Measurements from ENCODE around the gene TBX4.

Gene TBX4

DNA sequence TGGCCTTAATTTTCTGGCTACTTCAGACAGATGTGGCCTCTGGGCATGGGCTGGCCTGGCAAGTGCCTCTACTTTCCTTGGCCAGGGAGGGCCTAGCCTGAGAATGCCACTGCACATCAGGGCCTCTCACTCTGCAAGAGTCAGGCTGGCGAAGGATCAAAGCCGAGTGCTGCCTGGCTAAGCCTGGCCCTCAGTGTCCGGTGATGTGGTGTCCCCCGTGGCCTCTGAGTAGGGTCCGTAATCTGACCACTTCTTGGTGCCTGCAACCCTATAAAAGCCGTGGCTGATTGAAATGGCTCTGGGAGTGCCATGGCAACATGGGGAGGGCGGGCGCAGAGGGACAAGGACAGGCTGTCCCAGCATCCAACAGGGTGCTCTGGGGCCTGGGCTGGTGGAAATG, 30.2 kb downstream of the TBX4 start:
- Mint-ChIP-seq H3K27ac (no peak overlapping the region), H3K4me1 (ENCODE audit: low read depth) (no peaks in the 10 kb centered on the region), H3K4me3 (no peak overlapping the region), H3K27me3 (ENCODE audit: low read depth) (no peaks in the 10 kb centered on the region), H3K9me3 (no peaks in the 10 kb centered on the region), H3K36me3 (ENCODE audit: low read depth) (no peaks in the 10 kb centered on the region)

DNA sequence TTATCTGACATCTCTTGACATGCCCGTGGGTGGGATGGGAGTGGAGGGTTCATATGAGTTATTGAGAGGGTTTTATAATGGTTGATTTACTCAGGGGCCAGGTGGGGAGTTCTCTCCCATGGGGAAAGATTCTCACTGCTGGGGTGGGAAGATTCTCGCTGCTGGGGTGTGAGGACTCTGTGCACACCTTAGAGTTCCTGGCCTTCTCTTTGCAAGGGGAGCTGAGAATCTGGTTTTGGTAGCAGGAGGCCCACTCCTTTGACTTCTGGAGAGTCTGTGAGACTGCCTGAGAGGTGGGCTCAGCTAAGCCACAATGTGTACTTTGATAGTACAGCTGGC, 31.5 kb downstream of the TBX4 start:
- no peaks in the 10 kb centered on the region for H3K4me1 Mint-ChIP-seq (ENCODE audit: low read depth)
- H3K27ac Mint-ChIP-seq: no peak overlapping the region
- H3K4me3 Mint-ChIP-seq: no peak overlapping the region
- H3K27me3 Mint-ChIP-seq (ENCODE audit: low read depth): no peaks in the 10 kb centered on the region
- H3K36me3 Mint-ChIP-seq (ENCODE audit: low read depth): no peaks in the 10 kb centered on the region
- no peaks in the 10 kb centered on the region for H3K9me3 Mint-ChIP-seq

DNA sequence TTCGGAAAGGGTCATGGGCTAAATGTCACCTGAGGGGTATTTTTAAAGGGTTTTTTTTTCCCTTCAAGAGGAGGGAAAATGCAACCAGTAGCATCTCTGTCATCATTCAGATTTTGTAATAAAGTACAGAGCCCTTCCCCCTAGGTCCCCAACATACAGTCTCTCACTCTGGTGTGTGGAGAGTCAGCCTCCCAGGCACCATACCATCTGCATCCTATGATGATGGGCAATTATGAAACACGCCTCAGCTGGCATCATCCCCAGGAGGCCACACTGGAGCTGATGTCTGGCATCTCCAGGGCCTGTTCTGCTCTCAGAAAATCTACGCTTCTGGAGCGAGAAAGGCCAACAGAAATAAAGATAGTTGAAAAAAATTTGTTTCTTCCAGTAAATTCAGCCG, 32.0 kb downstream of the TBX4 start:
- Mint-ChIP-seq H3K27ac (no peak overlapping the region), H3K9me3 (no peaks in the 10 kb centered on the region), H3K4me3 (no peak overlapping the region), H3K36me3 (ENCODE audit: low read depth) (no peaks in the 10 kb centered on the region), H3K4me1 (ENCODE audit: low read depth) (no peaks in the 10 kb centered on the region), H3K27me3 (ENCODE audit: low read depth) (no peaks in the 10 kb centered on the region)

DNA sequence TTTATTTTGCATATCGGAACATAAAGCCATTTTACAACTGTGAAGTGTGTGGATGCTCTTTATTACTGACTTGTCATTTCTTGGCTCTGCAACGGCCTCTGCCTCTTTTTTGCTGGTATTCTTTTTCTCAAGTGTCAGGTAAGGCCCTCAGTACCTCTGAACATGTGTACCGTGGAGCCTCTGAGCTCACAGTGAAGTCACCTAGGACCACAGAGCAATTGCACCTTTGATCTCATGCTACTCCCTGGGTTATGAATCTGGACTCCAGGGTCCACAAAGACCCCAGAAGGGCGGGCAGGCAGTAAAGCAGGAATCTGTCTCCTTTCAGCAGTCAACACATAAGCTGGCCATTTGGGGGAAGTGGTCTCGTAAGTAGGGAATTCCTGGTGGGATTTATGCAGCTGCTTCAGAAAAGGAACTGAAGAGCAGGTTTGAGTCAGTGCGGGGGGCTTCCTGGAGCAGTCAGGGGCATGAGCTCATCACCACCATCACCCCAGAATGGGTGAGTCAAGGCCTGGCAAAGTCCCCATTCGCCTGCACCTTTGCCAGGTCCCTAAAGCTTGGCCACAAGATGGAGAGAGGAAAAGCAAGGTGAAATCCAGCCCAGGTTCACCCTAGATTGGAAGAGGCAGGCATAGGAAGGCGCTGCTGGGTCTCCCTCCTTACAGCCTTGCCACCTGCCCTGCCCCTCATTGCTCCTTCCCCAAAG, 33.0 kb downstream of the TBX4 start:
- Mint-ChIP-seq H3K36me3 (ENCODE audit: low read depth) (no peaks in the 10 kb centered on the region), H3K9me3 (no peaks in the 10 kb centered on the region), H3K4me1 (ENCODE audit: low read depth) (no peaks in the 10 kb centered on the region), H3K4me3 (no peak overlapping the region), H3K27ac (no peak overlapping the region), H3K27me3 (ENCODE audit: low read depth) (no peaks in the 10 kb centered on the region)

DNA sequence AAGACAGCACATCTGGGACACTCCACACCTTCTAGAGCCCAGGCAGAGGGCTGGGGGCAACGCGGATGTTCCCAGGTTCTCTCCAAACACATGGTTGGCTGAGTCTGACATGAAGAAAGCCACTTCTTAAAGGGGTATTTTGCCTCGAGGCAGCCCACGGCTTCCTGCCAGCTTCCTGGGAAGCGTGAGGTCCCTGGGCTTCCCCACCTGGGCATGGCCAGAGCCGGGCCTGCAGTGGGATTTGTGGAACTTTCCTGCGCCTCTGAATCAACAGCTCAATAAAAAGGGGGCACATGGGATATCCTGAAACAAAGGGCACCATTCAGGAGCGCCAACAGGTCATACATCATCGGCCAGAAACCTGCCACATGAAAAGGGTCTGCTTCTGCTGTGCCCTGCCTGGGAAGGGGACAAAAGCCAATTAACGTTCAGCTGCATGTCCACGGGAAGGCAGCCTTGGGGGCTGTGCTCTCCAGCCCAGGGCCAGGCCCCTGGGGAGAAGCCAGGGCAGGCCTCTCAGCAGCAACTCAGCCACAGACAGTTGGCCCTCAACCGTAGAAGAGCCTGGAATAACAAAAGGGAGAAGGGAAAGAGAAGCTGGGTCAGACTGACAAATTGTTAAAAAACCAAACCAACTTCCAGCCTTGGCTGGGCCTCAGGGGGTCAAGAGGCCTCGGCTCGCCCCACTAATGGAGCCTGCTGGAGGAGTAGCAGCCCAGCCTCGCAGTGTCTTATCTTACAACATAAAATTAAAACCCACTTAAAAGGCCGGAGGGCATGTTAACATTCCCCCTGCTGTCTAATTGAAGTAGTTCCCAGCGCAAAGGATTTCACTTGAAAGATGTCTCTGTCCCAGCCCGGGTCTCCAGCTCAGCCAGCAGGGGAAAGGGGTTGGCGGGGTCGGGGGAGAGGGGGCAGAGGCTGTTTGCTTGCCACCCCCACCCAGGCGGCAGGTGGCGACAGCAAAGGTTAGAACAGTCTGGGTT, 34.2 kb downstream of the TBX4 start:
- no peak overlapping the region for H3K27ac Mint-ChIP-seq
- no peaks in the 10 kb centered on the region for H3K4me1 Mint-ChIP-seq (ENCODE audit: low read depth)
- no peak overlapping the region for H3K4me3 Mint-ChIP-seq
- H3K27me3 Mint-ChIP-seq (ENCODE audit: low read depth): no peaks in the 10 kb centered on the region
- H3K9me3 Mint-ChIP-seq: no peaks in the 10 kb centered on the region
- no peaks in the 10 kb centered on the region for H3K36me3 Mint-ChIP-seq (ENCODE audit: low read depth)

DNA sequence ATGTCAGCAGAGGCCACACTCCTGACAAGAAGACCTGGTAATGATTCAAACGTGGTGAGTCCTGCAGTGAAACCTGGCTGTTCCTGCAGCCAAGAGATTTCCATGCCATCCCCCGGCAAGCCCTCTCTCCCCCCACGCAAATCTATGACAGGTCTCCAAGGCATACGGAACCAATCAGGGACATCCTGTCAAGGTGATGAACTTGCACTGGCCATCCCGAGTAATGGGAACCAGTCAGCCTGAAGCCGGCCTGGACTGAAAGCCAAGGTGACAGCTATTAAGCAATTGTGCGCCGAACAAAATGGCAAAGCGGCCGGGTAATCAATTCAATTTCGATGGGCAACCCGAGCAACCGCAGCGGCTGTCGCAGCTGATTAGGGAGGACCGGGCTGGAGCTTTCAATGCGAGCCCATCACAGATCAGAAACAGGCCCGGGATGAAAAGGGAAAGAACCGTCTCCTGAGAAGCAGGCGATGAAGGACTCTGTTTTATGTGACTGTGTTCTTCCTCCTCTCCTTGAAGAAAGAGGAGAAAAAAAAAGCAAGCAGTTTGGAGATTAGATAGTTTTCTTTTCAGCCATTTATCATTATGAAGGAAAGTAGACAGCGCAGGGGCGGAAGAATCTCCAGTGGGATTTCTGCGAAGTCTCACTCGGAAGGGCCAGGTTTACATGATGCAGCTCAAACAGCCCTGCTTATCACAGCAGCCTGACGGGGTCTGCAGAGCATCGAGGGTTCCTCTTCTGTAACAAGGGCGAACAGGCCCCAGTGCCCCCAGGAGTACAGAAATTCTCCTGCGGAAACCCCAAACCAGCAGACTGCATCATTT, 35.2 kb downstream of the TBX4 start:
- no peak overlapping the region for H3K4me3 Mint-ChIP-seq
- H3K36me3 Mint-ChIP-seq (ENCODE audit: low read depth): no peaks in the 10 kb centered on the region
- H3K4me1 Mint-ChIP-seq (ENCODE audit: low read depth): no peaks in the 10 kb centered on the region
- no peaks in the 10 kb centered on the region for H3K9me3 Mint-ChIP-seq
- H3K27ac Mint-ChIP-seq: no peak overlapping the region
- peaks cover 3% of the 10 kb centered on the region for H3K27me3 Mint-ChIP-seq (ENCODE audit: low read depth)

DNA sequence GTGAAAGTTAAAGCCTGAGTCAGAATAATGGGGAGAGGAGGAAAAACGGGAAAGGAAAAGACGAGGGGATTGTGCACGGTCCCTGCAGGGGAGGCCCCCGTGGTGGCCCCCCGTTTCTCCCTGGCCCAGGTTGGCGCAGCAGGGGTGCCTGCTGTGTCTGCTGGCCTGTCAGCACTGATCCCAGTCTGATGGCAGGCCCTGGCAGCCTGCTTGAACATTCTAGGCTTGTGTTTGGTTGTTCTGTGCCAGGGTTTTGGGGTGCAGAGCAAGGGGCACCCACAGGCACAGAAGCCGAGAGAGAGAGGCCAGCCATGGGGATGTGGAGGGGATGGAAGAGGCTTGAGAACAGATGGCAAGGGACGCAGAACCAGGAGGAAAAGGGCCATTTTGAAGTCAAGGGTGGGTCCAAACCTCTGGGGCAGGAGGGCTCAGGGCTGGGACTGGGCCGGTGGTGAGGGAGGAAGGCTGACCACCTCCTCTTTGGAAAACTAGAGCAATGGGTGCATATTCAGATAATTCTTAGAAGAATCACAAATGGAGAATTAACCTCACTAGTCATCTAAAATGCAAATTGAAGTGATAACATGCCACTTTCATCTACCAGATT, 35.9 kb downstream of the TBX4 start:
- no peaks in the 10 kb centered on the region for H3K4me1 Mint-ChIP-seq (ENCODE audit: low read depth)
- H3K36me3 Mint-ChIP-seq (ENCODE audit: low read depth): no peaks in the 10 kb centered on the region
- H3K9me3 Mint-ChIP-seq: no peaks in the 10 kb centered on the region
- peaks cover 3% of the 10 kb centered on the region for H3K27me3 Mint-ChIP-seq (ENCODE audit: low read depth)
- H3K4me3 Mint-ChIP-seq: no peak overlapping the region
- no peak overlapping the region for H3K27ac Mint-ChIP-seq

DNA sequence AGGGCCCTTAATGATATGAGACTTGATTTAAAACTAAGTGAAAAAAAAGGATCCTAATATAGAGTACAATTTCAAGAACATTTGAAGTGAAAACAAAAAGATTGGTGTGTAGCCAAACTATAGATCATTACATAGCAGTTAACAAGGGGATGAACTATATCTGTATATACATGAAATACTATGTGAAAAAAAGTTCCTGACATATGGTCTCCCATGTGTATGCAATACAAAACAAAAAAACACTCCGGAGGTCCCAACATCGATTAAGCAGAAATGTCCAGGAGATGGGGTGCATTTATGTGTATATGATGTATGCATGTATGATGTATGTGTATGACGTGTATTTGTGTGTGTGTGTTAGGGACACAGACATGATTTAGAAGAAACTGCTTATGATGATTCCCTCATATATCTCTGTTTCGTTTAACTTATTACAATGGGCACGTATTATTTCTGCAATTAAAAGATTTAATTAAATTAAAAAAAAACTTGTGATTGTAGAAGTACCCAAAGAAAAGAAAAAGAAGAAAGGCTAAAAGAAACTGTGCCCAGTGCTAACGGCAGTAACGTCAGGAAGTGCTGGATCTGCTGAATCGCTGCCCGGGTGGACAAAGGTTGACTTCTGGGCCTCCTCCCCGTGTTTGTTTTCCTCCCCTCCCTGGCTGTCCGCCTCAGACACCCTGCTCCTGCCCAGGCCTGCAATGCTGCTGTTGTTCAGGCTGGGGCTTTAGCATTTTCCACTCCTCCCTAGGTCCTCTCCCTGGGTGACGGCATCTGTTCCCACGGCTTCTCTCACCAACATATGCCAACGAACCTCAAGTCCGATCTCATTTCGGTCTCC, 36.9 kb downstream of the TBX4 start:
- Mint-ChIP-seq H3K4me1 (ENCODE audit: low read depth) (no peaks in the 10 kb centered on the region), H3K27me3 (ENCODE audit: low read depth) (peaks cover 3% of the 10 kb centered on the region), H3K4me3 (no peak overlapping the region), H3K27ac (no peak overlapping the region), H3K36me3 (ENCODE audit: low read depth) (no peaks in the 10 kb centered on the region), H3K9me3 (no peaks in the 10 kb centered on the region)

DNA sequence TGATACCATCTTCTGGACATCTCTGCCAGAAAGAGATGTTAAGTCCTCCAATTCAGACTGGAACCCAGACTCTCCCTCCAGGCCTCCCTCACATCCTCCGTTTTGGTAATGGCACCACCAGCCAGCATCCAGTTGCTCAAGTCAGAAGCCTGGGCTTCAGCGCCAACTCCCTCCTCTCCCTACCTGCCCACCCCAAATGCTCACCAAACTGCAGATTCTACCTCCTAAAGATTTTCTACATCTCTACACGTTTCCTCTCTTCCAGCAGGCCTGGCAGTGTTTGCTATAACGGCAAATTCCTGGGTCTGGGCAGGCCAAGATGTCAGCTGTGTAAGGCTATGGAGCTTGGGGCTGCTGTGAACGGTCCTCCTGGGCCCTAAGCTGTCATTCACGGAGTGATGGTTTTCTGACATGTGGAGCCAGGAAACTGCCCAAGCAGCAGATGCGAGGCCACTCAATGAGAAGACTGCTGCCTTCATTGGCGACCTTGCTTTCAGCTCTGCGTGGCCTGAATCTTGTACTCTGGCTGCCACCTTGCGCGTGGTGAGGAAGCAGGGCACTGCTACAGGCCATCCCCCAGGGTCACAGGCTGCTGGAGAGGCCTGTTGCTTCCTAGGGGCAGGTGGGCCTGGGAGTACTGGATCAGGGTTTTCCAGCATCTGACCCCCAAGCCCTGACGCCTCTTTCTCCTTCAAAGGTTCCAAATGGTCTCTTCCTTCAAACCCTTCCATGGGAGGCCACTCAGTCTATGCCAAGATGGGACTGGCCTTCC, 37.7 kb downstream of the TBX4 start:
- H3K9me3 Mint-ChIP-seq: no peaks in the 10 kb centered on the region
- no peak overlapping the region for H3K27ac Mint-ChIP-seq
- no peaks in the 10 kb centered on the region for H3K36me3 Mint-ChIP-seq (ENCODE audit: low read depth)
- H3K27me3 Mint-ChIP-seq (ENCODE audit: low read depth): peaks cover 3% of the 10 kb centered on the region
- no peak overlapping the region for H3K4me3 Mint-ChIP-seq
- H3K4me1 Mint-ChIP-seq (ENCODE audit: low read depth): no peaks in the 10 kb centered on the region

DNA sequence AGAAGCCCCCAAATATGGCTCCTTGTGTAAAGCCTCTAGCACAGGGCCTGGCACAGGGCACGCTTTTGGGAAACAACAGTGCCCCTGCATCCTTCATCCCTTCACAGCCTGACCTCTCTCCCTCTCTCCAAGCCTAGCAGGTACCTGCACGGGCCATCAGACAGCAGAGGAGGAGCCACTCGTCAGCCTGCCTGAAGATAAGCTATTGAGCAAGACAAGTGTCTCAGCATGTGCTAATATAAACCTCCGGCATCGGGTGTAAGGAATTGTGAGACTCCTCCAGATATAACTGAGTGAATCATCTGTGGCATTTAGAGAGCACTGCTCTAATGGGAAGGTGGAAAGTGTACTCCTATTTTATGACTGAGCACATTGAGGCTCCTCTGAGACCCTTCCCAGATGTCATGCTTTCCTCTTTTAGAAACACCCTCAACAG, 38.3 kb downstream of the TBX4 start:
- Mint-ChIP-seq H3K36me3 (ENCODE audit: low read depth) (no peaks in the 10 kb centered on the region), H3K27ac (no peak overlapping the region), H3K27me3 (ENCODE audit: low read depth) (peaks cover 5% of the 10 kb centered on the region), H3K9me3 (no peaks in the 10 kb centered on the region), H3K4me3 (no peak overlapping the region), H3K4me1 (ENCODE audit: low read depth) (peaks cover 2% of the 10 kb centered on the region)

DNA sequence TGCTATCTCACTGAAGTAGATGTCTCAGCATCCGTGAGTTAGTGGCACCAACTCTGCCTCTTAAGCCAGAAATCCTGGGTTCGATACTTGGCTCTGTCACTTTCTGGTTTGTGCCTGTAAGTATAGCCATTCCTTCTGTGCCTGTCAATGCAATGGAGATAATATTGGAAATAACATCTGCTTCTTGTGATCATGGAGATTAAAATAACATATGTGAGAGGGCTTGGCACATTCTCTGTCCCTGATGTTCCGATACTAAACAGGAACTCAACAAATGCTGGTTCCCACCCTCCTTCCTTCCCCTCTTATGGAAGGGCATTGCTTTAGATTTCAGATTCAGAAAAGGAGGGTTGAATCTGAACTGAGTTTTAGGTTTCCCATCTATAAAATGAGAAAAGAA, 39.8 kb downstream of the TBX4 start:
- H3K27ac Mint-ChIP-seq: no peak overlapping the region
- no peak overlapping the region for H3K4me3 Mint-ChIP-seq

DNA sequence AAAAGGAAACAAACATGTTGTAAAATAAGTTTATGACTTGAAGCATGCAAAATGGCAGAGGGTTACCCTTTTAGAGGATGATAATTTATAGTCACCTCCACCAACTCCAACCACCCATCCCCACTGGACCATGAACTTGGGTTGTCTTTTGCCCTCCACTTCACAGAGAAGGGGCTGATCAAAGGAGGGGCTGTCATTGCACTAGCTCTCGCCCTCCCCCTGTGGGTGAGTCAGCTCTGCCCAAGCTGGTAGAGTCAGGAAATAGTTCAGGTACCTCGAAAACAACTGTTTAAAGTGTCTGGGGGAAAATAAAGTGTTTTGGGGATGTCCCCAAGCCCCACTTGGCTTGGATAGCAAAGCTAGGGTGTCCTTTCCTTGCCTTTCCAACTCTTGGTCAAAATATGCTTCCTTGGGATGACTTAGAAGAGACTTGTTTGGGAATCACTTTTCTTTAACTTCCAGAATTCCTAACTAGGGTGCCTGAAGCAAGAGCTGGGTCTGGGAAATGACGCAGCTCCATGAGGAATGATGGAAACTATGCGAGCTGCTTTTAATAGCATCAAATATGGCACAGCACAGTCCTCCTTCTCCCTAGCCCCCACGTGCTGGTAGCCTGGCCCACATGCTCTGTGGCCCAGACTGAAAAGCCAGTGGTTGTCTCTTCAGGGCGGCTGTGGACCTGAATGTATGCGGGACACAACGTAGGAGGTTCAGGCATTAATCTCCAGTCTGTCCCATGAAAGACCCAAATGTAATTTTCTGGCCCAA, 40.7 kb downstream of the TBX4 start:
- H3K9me3 Mint-ChIP-seq: no peaks in the 10 kb centered on the region
- no peaks in the 10 kb centered on the region for H3K36me3 Mint-ChIP-seq (ENCODE audit: low read depth)
- no peak overlapping the region for H3K27ac Mint-ChIP-seq
- no peak overlapping the region for H3K4me3 Mint-ChIP-seq
- H3K27me3 Mint-ChIP-seq (ENCODE audit: low read depth): peaks cover 10% of the 10 kb centered on the region
- peaks cover 6% of the 10 kb centered on the region for H3K4me1 Mint-ChIP-seq (ENCODE audit: low read depth)

More for the DNA sequence above, 39.8 kb downstream of the TBX4 start:
- Mint-ChIP-seq H3K9me3 (no peaks in the 10 kb centered on the region), H3K4me1 (ENCODE audit: low read depth) (peaks cover 6% of the 10 kb centered on the region), H3K27me3 (ENCODE audit: low read depth) (peaks cover 10% of the 10 kb centered on the region), H3K36me3 (ENCODE audit: low read depth) (no peaks in the 10 kb centered on the region)

Data from T-helper 1 cell treated with Interleukin-12 subunit alpha and Interleukin-12 subunit beta and Interleukin-4 antibody, amounts not matched to agents 30 μg/mL and 1 μg/mL, for 36 hours (primary cell).